GM12801 (cell line): ENCODE measurements around the gene ACSM6.

ENCODE experiments used
- CTCF ChIP-seq: IDR thresholded peaks from one replicate; pipeline ENCODE4 v1.5.1; 2011; ENCODE audit warnings: control low read depth; ENCODE audit not compliant: insufficient read length; ENCODE audit errors: extremely low read depth

ACSM6 gene

GRCh38 chr10:95220539-95220938 is 26.5 kb downstream of the ACSM6 start:
- no peak for TF ChIP-seq CTCF

- no peak for TF ChIP-seq CTCF
These were observed 27.1 kb downstream of the ACSM6 start for GRCh38 chr10:95221124-95221523.

- TF ChIP-seq CTCF = no peak
These were observed 31.1 kb downstream of the ACSM6 start for GRCh38 chr10:95225136-95225535.

- TF ChIP-seq CTCF = no peak
These were observed 35.9 kb downstream of the ACSM6 start for GRCh38 chr10:95229724-95230627.

- no peak for TF ChIP-seq CTCF
These were observed 39.5 kb downstream of the ACSM6 start for GRCh38 chr10:95233377-95234034.

- no peak for TF ChIP-seq CTCF
These were observed 40.9 kb downstream of the ACSM6 start for GRCh38 chr10:95234951-95235350.

GRCh38 chr10:95235676-95236067 is 41.6 kb downstream of the ACSM6 start:
- no peak for TF ChIP-seq CTCF
